Measurements from ENCODE around the gene CYP21A2. TPM values are rescaled to one million over a fixed set of nuclear protein-coding genes. Genes with fewer than 3 reads are reported as not detected.
A peak's percentile ranks its signal among the peaks of the same experiment; 100 is the strongest.
"Not testable (repeated sequence)": the region's sequence is repeated elsewhere in the genome, so short reads cannot be mapped to it uniquely, and the experiment has no call there.

The CYP21A2 gene
- total and polyA plus RNA-seq, 8 donors: 0.23 to 1.6 (median 0.80) TPM

DNA sequence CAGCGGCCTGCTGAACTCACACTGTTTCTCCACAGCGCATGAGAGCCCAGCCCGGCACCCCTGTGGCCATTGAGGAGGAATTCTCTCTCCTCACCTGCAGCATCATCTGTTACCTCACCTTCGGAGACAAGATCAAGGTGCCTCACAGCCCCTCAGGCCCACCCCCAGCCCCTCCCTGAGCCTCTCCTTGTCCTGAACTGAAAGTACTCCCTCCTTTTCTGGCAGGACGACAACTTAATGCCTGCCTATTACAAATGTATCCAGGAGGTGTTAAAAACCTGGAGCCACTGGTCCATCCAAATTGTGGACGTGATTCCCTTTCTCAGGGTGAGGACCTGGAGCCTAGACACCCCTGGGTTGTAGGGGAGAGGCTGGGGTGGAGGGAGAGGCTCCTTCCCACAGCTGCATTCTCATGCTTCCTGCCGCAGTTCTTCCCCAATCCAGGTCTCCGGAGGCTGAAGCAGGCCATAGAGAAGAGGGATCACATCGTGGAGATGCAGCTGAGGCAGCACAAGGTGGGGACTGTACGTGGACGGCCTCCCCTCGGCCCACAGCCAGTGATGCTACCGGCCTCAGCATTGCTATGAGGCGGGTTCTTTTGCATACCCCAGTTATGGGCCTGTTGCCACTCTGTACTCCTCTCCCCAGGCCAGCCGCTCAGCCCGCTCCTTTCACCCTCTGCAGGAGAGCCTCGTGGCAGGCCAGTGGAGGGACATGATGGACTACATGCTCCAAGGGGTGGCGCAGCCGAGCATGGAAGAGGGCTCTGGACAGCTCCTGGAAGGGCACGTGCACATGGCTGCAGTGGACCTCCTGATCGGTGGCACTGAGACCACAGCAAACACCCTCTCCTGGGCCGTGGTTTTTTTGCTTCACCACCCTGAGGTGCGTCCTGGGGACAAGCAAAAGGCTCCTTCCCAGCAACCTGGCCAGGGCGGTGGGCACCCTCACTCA lies 1.4 kb downstream of the CYP21A2 start:
- H3K27ac ChIP-seq; ATAC-seq; H3K36me3 ChIP-seq; H3K9me3 ChIP-seq; H3K4me3 ChIP-seq; intact Hi-C loops (cut with DNase I); H3K4me1 ChIP-seq; H3K27me3 ChIP-seq: not testable (repeated sequence)
- peak in 1 of 4 donors; percentile 23 for DNase-seq

DNA sequence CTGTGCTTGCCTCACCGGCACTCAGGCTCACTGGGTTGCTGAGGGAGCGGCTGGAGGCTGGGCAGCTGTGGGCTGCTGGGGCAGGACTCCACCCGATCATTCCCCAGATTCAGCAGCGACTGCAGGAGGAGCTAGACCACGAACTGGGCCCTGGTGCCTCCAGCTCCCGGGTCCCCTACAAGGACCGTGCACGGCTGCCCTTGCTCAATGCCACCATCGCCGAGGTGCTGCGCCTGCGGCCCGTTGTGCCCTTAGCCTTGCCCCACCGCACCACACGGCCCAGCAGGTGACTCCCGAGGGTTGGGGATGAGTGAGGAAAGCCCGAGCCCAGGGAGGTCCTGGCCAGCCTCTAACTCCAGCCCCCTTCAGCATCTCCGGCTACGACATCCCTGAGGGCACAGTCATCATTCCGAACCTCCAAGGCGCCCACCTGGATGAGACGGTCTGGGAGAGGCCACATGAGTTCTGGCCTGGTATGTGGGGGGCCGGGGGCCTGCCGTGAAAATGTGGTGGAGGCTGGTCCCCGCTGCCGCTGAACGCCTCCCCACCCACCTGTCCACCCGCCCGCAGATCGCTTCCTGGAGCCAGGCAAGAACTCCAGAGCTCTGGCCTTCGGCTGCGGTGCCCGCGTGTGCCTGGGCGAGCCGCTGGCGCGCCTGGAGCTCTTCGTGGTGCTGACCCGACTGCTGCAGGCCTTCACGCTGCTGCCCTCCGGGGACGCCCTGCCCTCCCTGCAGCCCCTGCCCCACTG lies 2.3 kb downstream of the CYP21A2 start:
- H3K27me3 ChIP-seq; H3K4me3 ChIP-seq; H3K27ac ChIP-seq; H3K36me3 ChIP-seq; ATAC-seq; H3K9me3 ChIP-seq; intact Hi-C loops (cut with DNase I); H3K4me1 ChIP-seq: not testable (repeated sequence)
- DNase-seq: peak in 1 of 4 donors; percentile 55

DNA sequence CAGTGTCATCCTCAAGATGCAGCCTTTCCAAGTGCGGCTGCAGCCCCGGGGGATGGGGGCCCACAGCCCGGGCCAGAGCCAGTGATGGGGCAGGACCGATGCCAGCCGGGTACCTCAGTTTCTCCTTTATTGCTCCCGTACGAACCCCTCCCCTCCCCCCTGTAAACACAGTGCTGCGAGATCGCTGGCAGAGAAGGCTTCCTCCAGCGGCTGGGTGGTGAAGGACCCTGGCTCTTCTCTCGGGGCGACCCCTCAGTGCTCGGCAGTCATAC lies 2.8 kb downstream of the CYP21A2 start:
- H3K27ac ChIP-seq; H3K36me3 ChIP-seq; ATAC-seq; H3K27me3 ChIP-seq; H3K4me1 ChIP-seq; intact Hi-C loops (cut with DNase I); H3K4me3 ChIP-seq; H3K9me3 ChIP-seq: not testable (repeated sequence)
- DNase-seq: peak in 1 of 4 donors; percentile 64

DNA sequence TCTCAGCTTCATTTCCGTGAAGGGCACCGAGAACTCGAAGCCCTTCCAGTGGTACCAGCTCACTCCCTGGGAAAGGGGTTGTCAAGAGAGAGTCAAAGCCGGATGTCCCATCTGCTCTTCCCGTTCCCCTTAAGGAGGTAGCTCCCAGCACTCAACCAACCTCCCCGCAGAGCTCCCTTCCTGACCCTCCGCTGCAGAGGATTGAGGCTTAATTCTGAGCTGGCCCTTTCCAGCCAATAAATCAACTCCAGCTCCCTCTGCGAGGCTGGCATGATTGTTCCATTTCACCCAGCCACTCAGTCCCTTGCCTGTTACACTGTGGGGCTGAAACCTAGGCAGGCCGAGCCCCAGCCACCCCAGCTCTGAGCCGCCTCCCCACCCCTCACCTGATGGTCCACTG lies 3.2 kb downstream of the CYP21A2 start:
- H3K27ac ChIP-seq; H3K36me3 ChIP-seq; H3K9me3 ChIP-seq; H3K27me3 ChIP-seq; DNase-seq; H3K4me3 ChIP-seq; H3K4me1 ChIP-seq; intact Hi-C loops (cut with DNase I); ATAC-seq: not testable (repeated sequence)

DNA sequence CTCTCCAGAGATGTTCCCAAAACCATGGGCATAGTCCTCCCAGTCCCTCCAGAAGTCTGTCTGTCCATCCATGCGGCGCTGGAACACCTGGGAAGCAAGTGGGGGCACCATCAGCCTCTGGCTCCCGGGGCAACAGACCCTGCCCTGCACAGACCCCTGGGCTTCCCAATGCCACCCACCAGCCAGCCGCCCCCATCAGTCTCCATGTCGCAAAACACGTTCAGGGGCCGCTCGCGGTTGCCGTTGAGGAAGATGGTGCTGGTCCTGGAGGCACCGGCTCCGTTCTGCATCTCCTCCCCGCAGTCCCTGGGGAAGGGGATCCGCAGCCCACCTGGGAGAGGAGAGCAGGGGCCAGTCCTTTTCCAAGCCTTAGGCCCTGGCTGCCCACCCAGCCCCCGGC lies 4.1 kb downstream of the CYP21A2 start:
- ATAC-seq; H3K4me1 ChIP-seq; H3K9me3 ChIP-seq; H3K4me3 ChIP-seq; intact Hi-C loops (cut with DNase I); H3K27ac ChIP-seq; H3K27me3 ChIP-seq; H3K36me3 ChIP-seq: not testable (repeated sequence)
- peak in 1 of 4 donors; percentile 58 for DNase-seq

DNA sequence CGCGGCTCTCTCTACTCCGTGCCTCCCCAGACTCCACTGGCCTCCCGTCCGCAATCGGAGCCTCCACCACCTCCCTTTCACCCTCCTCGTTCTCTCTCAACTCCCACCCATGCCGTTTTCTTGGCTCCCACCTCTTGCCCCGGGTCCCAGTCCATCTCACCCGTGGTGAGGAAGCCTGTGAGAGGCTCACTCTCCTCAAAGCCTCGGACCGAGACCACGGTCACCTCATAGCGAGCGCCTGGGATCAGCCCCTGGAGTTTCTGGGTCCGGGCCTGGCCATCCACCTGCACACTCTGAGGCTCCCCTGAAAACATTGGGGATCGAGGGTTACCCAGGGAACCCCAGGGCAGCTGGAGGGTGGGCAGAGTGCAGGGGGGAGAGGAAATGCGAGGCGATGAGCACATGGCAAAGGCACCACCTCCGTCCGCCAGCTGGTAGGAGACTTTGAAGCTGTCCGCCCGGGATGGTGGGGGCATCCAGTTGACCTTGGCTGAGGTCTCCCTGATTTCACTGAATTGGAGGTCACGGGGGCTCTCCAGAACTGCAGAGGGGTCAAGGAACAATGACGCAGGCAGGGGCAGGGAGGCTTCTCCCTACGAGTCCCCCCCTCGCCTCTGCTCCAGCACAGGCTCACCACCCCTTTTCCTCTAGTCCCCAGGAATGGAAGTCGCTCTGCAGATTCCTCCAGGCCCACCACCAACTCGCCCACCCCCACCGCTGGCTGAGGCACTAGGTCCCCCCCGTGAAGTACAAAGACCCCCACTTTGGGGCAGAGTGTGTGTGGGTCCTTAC lies 5.6 kb downstream of the CYP21A2 start:
- peak in 1 of 4 donors; percentile 47 for DNase-seq
- ATAC-seq; H3K27ac ChIP-seq; H3K4me3 ChIP-seq; intact Hi-C loops (cut with DNase I); H3K27me3 ChIP-seq; H3K36me3 ChIP-seq; H3K9me3 ChIP-seq: not testable (repeated sequence)
- peaks cover 0 to 21% of the 10 kb centered on the region in 2 donors for H3K4me1 ChIP-seq

DNA sequence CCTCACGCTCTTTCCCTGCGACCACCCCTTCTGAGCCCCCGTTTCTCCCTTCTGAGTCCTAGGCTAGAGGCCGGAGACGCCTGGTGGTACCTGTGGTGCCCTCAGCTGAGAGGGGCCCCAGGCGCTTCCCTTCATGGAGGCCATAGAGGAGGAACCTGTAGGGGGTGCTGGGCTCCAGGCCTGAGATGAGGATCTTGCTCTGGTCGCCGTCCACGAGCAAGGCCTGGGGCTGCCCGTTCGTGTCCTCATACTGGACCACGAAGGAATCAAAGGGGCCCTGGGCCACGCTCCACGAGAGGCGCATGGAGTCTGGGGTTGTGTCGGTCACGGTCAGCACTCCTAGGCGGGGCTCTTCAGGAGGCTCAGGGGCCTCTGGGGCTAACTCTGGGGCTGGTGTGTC lies 6.7 kb downstream of the CYP21A2 start:
- H3K27me3 ChIP-seq; ATAC-seq; H3K36me3 ChIP-seq; intact Hi-C loops (cut with DNase I); H3K4me3 ChIP-seq; H3K9me3 ChIP-seq; H3K27ac ChIP-seq: not testable (repeated sequence)
- peaks cover 0 to 21% of the 10 kb centered on the region in 2 donors for H3K4me1 ChIP-seq
- DNase-seq: peak in 1 of 4 donors; percentile 63

DNA sequence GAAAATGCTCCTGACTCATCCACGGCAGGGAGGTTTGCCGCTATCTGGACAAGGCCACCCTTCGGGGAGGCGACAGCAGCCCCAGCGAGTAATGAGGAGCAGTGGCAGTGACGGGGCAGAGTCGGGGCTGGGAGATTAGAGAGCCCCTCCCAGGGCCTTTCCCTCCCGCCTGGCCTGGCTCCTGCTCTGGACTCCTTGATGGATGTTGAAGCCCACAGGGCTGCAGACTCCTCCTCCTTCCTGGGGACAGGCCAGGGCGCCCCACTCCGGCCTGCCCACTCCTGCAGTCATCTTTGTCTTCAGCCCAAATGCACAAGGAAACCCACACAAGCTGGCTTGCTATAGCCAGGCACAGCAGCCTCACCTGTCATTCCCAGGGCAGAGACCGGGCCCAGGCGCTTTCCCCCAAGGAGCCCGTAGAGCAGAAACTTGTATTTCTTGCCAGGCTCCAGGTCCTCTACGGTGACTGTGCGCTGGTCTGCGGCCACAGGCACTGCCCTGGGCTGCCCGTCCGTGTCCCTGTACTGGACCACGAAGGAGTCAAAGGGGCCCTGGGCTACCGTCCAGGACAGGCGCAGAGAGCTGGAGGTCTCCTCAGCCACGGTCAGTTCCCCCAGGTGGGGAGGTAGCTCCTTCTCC lies 7.7 kb downstream of the CYP21A2 start:
- intact Hi-C loops (cut with DNase I): no loop called here
- ATAC-seq: no peak
- no peaks in the 10 kb centered on the region for H3K9me3 ChIP-seq
- H3K36me3 ChIP-seq: no peaks in the 10 kb centered on the region
- TF ChIP-seq, protein P1, sequence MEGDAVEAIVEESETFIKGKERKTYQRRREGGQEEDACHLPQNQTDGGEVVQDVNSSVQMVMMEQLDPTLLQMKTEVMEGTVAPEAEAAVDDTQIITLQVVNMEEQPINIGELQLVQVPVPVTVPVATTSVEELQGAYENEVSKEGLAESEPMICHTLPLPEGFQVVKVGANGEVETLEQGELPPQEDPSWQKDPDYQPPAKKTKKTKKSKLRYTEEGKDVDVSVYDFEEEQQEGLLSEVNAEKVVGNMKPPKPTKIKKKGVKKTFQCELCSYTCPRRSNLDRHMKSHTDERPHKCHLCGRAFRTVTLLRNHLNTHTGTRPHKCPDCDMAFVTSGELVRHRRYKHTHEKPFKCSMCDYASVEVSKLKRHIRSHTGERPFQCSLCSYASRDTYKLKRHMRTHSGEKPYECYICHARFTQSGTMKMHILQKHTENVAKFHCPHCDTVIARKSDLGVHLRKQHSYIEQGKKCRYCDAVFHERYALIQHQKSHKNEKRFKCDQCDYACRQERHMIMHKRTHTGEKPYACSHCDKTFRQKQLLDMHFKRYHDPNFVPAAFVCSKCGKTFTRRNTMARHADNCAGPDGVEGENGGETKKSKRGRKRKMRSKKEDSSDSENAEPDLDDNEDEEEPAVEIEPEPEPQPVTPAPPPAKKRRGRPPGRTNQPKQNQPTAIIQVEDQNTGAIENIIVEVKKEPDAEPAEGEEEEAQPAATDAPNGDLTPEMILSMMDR (IDR thresholded peaks at IDR 0.05): no peak
- H3K4me3 ChIP-seq: no peak overlapping the region
- peaks cover 0 to 21% of the 10 kb centered on the region in 2 donors for H3K4me1 ChIP-seq
- H3K27me3 ChIP-seq: peaks cover 0 to 9% of the 10 kb centered on the region in 2 donors
- H3K27ac ChIP-seq: peak overlapping the region; percentile 27 to 57
- peak in 2 of 4 donors; percentile 22 to 66 for DNase-seq
